ENCODE measurements around the gene ADD1. TPM values are rescaled to one million over a fixed set of nuclear protein-coding genes. Genes with fewer than 3 reads are reported as not detected.
A peak's percentile ranks its signal among the peaks of the same experiment; 100 is the strongest.

The ADD1 gene
- total and polyA plus RNA-seq, 12 donors = 163 to 448 (median 214) TPM

DNA sequence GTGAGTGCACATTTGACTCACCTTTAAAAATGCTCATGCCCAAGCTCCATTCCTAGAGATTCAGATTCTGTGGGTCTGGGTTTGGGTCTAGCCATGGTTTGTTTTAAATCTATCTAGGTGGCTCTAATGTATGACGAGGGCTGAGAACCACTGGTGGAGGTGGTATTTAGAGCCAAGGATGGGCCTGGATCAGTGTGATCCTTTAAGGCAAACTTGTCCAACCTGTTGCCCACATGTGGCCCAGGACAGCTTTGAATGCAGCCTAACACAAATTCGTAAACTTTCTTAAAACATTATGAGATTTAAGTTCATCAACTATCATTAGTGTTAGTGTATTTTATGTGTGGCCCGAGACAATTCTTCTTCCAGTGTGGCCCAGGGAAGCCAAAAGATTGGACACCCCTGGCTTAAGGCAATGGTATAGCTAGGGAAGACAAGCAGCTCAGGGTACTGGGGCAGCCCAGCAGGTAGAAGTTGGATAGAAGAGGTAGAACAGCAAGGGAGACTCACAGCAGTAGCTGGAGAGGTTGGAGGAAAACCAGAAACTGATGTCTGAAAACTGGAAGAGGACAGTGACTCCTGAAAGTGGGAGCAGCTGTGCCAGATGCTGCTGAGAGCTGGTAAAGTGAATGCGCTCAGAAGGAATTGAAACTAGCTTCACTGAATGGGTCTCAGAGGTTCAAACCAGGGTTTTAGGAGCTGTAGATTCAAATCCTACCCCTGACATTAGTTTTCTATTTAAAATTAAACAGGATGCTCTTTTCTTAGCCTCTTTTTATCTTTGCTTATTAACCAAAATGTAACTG is 18.2 kb downstream of the ADD1 start:
- H3K27me3 ChIP-seq = no peaks in the 10 kb centered on the region
- peak overlapping the region; percentile 51 to 87 (median 71) for H3K27ac ChIP-seq
- peaks cover 57 to 100% (median 97%) of the 10 kb centered on the region in 9 donors for H3K4me1 ChIP-seq
- H3K36me3 ChIP-seq = peaks cover 0 to 5% (median 0%) of the 10 kb centered on the region in 9 donors
- H3K9me3 ChIP-seq = no peaks in the 10 kb centered on the region
- intact Hi-C loops (cut with DNase I) = loop anchor here in 2 of 10 donors (5.0 kb wide), 2 partner anchors 70 to 100 kb away; no protein-coding TSS in a partner anchor
- ATAC-seq = peak in 5 of 8 donors; percentile 14 to 29 (median 23)
- DNase-seq = no peak
- no peak overlapping the region for H3K4me3 ChIP-seq
- WGBS, 2 donors = 60 to 65% methylated on average over 4 of the region's 4 CpGs
- TF ChIP-seq CTCF (IDR thresholded peaks at IDR 0.05) = no peak

DNA sequence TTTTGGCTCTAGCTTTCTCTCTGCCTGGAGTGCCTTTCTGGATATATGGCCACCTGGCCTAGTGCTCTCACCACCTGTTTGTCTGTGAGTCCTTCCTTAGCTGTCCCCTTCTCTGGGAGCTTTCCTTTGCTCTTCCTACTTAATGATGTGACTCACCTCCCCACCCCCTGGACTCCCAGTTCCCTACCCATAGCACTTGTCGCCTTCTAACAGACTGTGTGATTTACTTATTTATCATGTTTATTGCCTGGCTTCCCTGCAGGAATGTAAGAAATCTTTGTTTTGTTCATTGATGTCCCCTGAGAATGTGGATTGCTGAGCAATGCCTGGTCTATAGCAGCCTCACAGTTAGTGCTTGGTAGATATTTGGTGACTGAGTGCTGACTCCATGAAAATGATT is 18.9 kb downstream of the ADD1 start:
- Histone ChIP-seq H3K27ac (peak overlapping the region; percentile 51 to 87 (median 71)), H3K4me1 (peaks cover 60 to 100% (median 98%) of the 10 kb centered on the region in 9 donors), H3K4me3 (no peak overlapping the region), H3K36me3 (no peaks in the 10 kb centered on the region), H3K27me3 (no peaks in the 10 kb centered on the region), H3K9me3 (no peaks in the 10 kb centered on the region)
- ATAC-seq = peak in 1 of 8 donors; percentile 39
- no peak for DNase-seq
- intact Hi-C loops (cut with DNase I) = loop anchor here in 2 of 10 donors (5.0 kb wide), 2 partner anchors 70 to 100 kb away; no protein-coding TSS in a partner anchor
- no peak for TF ChIP-seq CTCF (IDR thresholded peaks at IDR 0.05)
- 23 to 35% methylated on average over 1 of the region's 1 CpG for WGBS, 2 donors

GRCh38 chr4:2863649-2864048 is 20.0 kb downstream of the ADD1 start:
- H3K36me3 ChIP-seq = no peaks in the 10 kb centered on the region
- ATAC-seq (no peak), DNase-seq (no peak)
- H3K9me3 ChIP-seq = no peaks in the 10 kb centered on the region
- H3K4me1 ChIP-seq = peaks cover 55 to 100% (median 100%) of the 10 kb centered on the region in 9 donors
- no peak overlapping the region for H3K4me3 ChIP-seq
- TF ChIP-seq CTCF (IDR thresholded peaks at IDR 0.05) = no peak
- intact Hi-C loops (cut with DNase I) = loop anchor here in 2 of 10 donors (5.0 kb wide), 2 partner anchors 69 to 101 kb away; no protein-coding TSS in a partner anchor
- H3K27ac ChIP-seq = peak overlapping the region in 6 of 10 donors; percentile 67 to 87 (median 76)
- no peaks in the 10 kb centered on the region for H3K27me3 ChIP-seq

DNA sequence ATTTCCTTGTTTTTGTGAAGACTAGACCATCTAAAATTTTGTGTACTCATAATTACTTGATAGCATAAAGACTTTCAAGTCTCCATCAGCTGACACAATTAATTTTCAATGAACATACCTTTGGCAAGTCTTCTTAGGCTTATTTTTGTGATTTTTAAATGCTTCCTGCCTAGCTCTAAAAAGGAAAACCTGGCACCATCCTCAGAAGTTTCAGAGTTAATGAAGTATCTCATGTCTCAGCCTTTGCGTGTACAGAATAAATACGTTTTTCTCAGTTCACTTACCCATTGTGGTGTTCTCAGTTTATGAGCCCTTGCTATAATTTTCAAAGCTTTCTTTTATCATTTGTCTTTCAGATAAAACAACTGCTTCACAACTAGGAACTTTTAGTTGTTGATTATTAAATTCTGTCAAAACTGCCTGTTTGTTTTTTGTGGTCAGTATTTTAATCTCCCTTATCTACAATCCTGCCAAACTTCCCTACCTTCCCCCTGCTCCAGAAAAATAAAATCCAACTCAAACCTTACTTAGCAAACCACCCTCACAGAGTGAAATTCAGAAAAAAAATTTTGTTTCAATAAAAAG is 21.6 kb downstream of the ADD1 start:
- ATAC-seq (no peak), DNase-seq (no peak)
- no peaks in the 10 kb centered on the region for H3K36me3 ChIP-seq
- no peaks in the 10 kb centered on the region for H3K9me3 ChIP-seq
- WGBS, 2 donors = 15 to 17% methylated on average over 2 of the region's 2 CpGs
- H3K27me3 ChIP-seq = no peaks in the 10 kb centered on the region
- intact Hi-C loops (cut with DNase I) = no loop called here
- TF ChIP-seq CTCF (IDR thresholded peaks at IDR 0.05) = no peak
- peak overlapping the region in 8 of 10 donors; percentile 1 to 87 (median 74) for H3K27ac ChIP-seq
- no peak overlapping the region for H3K4me3 ChIP-seq
- peaks cover 57 to 100% (median 100%) of the 10 kb centered on the region in 9 donors for H3K4me1 ChIP-seq

All from heart right ventricle (tissue), 16 donors.